ENCODE results near the gene KIRREL1.

KIRREL1 gene

GRCh38 chr1:158003406-158003800 lies 10.0 kb downstream of the KIRREL1 start:
- Histone ChIP-seq H3K36me3 (replicated peaks) (0 out of 2 replicates have a peak, but pooled peaks cover 2% of the 10 kb centered on the region), H3K27me3 (ENCODE audit: low read depth) (no peaks in the 10 kb centered on the region), H3K4me3 (no peak overlapping the region), H3K9me3 (no peaks in the 10 kb centered on the region), H3K4me1 (peaks cover 49% of the 10 kb centered on the region)
- DNase-seq (ENCODE audit: low spot score in 2 of 2): peak in 1 of 2 experiments; percentile 56
- in situ Hi-C loops (cut with MboI; ENCODE audit: low sequenced_read_pairs): no loop called here

GRCh38 chr1:158005224-158005623 lies 11.8 kb downstream of the KIRREL1 start:
- Histone ChIP-seq H3K9me3 (no peaks in the 10 kb centered on the region), H3K4me3 (no peak overlapping the region), H3K4me1 (peaks cover 64% of the 10 kb centered on the region), H3K36me3 (replicated peaks) (0 out of 2 replicates have a peak, but pooled peaks cover 2% of the 10 kb centered on the region), H3K27me3 (ENCODE audit: low read depth) (no peaks in the 10 kb centered on the region)
- in situ Hi-C loops (cut with MboI; ENCODE audit: low sequenced_read_pairs): no loop called here
- no peak for DNase-seq (ENCODE audit: low spot score in 2 of 2)

- Histone ChIP-seq H3K27me3 (ENCODE audit: low read depth) (no peaks in the 10 kb centered on the region), H3K4me3 (no peak overlapping the region), H3K36me3 (replicated peaks) (peaks cover 4% of the 10 kb centered on the region; the same call in 1 of the 2 replicates), H3K4me1 (peaks cover 63% of the 10 kb centered on the region), H3K9me3 (no peaks in the 10 kb centered on the region)
- in situ Hi-C loops (cut with MboI; ENCODE audit: low sequenced_read_pairs): no loop called here
- DNase-seq (ENCODE audit: low spot score in 2 of 2): no peak
Observed at GRCh38 chr1:158007180-158007579, 13.7 kb downstream of the KIRREL1 start.

GRCh38 chr1:158007667-158008386 lies 14.4 kb downstream of the KIRREL1 start:
- in situ Hi-C loops (cut with MboI; ENCODE audit: low sequenced_read_pairs): no loop called here
- Histone ChIP-seq H3K4me3 (no peak overlapping the region), H3K4me1 (peaks cover 63% of the 10 kb centered on the region), H3K9me3 (no peaks in the 10 kb centered on the region), H3K27me3 (ENCODE audit: low read depth) (no peaks in the 10 kb centered on the region), H3K36me3 (replicated peaks) (peaks cover 4% of the 10 kb centered on the region; the same call in 1 of the 2 replicates)
- no peak for DNase-seq (ENCODE audit: low spot score in 2 of 2)

GRCh38 chr1:158008630-158009029 lies 15.2 kb downstream of the KIRREL1 start:
- H3K4me1 ChIP-seq: peaks cover 62% of the 10 kb centered on the region
- no peak for DNase-seq (ENCODE audit: low spot score in 2 of 2)
- H3K27me3 ChIP-seq (ENCODE audit: low read depth): no peaks in the 10 kb centered on the region
- H3K36me3 ChIP-seq (replicated peaks): peaks cover 4% of the 10 kb centered on the region; the same call in 1 of the 2 replicates
- no peaks in the 10 kb centered on the region for H3K9me3 ChIP-seq
- no peak overlapping the region for H3K4me3 ChIP-seq
- in situ Hi-C loops (cut with MboI; ENCODE audit: low sequenced_read_pairs): no loop called here

GRCh38 chr1:158011714-158012113 lies 18.3 kb downstream of the KIRREL1 start:
- peaks cover 8% of the 10 kb centered on the region; the same call in 1 of the 2 replicates for H3K36me3 ChIP-seq (replicated peaks)
- H3K4me1 ChIP-seq: peaks cover 82% of the 10 kb centered on the region
- no peaks in the 10 kb centered on the region for H3K9me3 ChIP-seq
- no peak overlapping the region for H3K4me3 ChIP-seq
- no peak for DNase-seq (ENCODE audit: low spot score in 2 of 2)
- no peaks in the 10 kb centered on the region for H3K27me3 ChIP-seq (ENCODE audit: low read depth)
- in situ Hi-C loops (cut with MboI; ENCODE audit: low sequenced_read_pairs): no loop called here

GRCh38 chr1:158013840-158014730 lies 20.6 kb downstream of the KIRREL1 start:
- Histone ChIP-seq H3K36me3 (replicated peaks) (peaks cover 10% of the 10 kb centered on the region; the same call in 1 of the 2 replicates), H3K27me3 (ENCODE audit: low read depth) (no peaks in the 10 kb centered on the region), H3K9me3 (no peaks in the 10 kb centered on the region), H3K4me3 (no peak overlapping the region), H3K4me1 (peaks cover 94% of the 10 kb centered on the region)
- peak; percentile 66 to 81 for DNase-seq (ENCODE audit: low spot score in 2 of 2)
- in situ Hi-C loops (cut with MboI; ENCODE audit: low sequenced_read_pairs): no loop called here

GRCh38 chr1:158014731-158015320 lies 21.4 kb downstream of the KIRREL1 start:
- in situ Hi-C loops (cut with MboI; ENCODE audit: low sequenced_read_pairs): no loop called here
- no peak overlapping the region for H3K4me3 ChIP-seq
- peaks cover 10% of the 10 kb centered on the region; the same call in 1 of the 2 replicates for H3K36me3 ChIP-seq (replicated peaks)
- peak; percentile 68 to 83 for DNase-seq (ENCODE audit: low spot score in 2 of 2)
- H3K4me1 ChIP-seq: peaks cover 93% of the 10 kb centered on the region
- H3K27me3 ChIP-seq (ENCODE audit: low read depth): no peaks in the 10 kb centered on the region
- H3K9me3 ChIP-seq: no peaks in the 10 kb centered on the region

GRCh38 chr1:158016651-158017335 lies 23.3 kb downstream of the KIRREL1 start:
- Histone ChIP-seq H3K9me3 (no peaks in the 10 kb centered on the region), H3K36me3 (replicated peaks) (peaks cover 5% of the 10 kb centered on the region; the same call in 1 of the 2 replicates), H3K4me3 (no peak overlapping the region), H3K4me1 (peaks cover 78% of the 10 kb centered on the region), H3K27me3 (ENCODE audit: low read depth) (no peaks in the 10 kb centered on the region)
- in situ Hi-C loops (cut with MboI; ENCODE audit: low sequenced_read_pairs): no loop called here
- DNase-seq (ENCODE audit: low spot score in 2 of 2): no peak

GRCh38 chr1:158017800-158018595 lies 24.6 kb downstream of the KIRREL1 start:
- H3K4me1 ChIP-seq: peaks cover 67% of the 10 kb centered on the region
- no peak for DNase-seq (ENCODE audit: low spot score in 2 of 2)
- in situ Hi-C loops (cut with MboI; ENCODE audit: low sequenced_read_pairs): no loop called here

GRCh38 chr1:158019171-158019868 lies 25.9 kb downstream of the KIRREL1 start:
- in situ Hi-C loops (cut with MboI; ENCODE audit: low sequenced_read_pairs): no loop called here
- DNase-seq (ENCODE audit: low spot score in 2 of 2): peak; percentile 74 to 78
- H3K36me3 ChIP-seq (replicated peaks): peaks cover 5% of the 10 kb centered on the region; the same call in 1 of the 2 replicates
- no peak overlapping the region for H3K4me3 ChIP-seq
- H3K4me1 ChIP-seq: peaks cover 55% of the 10 kb centered on the region
- H3K9me3 ChIP-seq: no peaks in the 10 kb centered on the region
- no peaks in the 10 kb centered on the region for H3K27me3 ChIP-seq (ENCODE audit: low read depth)

More at GRCh38 chr1:158017800-158018595, 24.6 kb downstream of the KIRREL1 start:
- Histone ChIP-seq H3K27me3 (ENCODE audit: low read depth) (no peaks in the 10 kb centered on the region), H3K36me3 (replicated peaks) (peaks cover 5% of the 10 kb centered on the region; the same call in 1 of the 2 replicates), H3K4me3 (no peak overlapping the region), H3K9me3 (no peaks in the 10 kb centered on the region)

- Histone ChIP-seq H3K36me3 (replicated peaks) (peaks cover 5% of the 10 kb centered on the region; the same call in 1 of the 2 replicates), H3K4me3 (no peak overlapping the region), H3K4me1 (peaks cover 46% of the 10 kb centered on the region), H3K27me3 (ENCODE audit: low read depth) (no peaks in the 10 kb centered on the region), H3K9me3 (no peaks in the 10 kb centered on the region)
- in situ Hi-C loops (cut with MboI; ENCODE audit: low sequenced_read_pairs): no loop called here
- no peak for DNase-seq (ENCODE audit: low spot score in 2 of 2)
Observed at GRCh38 chr1:158020259-158020885, 26.9 kb downstream of the KIRREL1 start.
